GM23338 (cell line): ENCODE measurements around the gene PCSK6. TPM values are rescaled to one million over a fixed set of nuclear protein-coding genes. Genes with fewer than 3 reads are reported as not detected.

ENCODE experiments used
- ATAC-seq: fragments of 200-7000 bp; cut with Tn5 transposase; 3 replicates; pipeline ENCODE4 v1.9.1; 2020
- DNase-seq: peaks from one replicate; pipeline ENCODE4 v3.0.0-alpha.2; 2015; ENCODE audit warnings: low spot score
- H2AFZ ChIP-seq: fragments of 200-600 bp; sonication (generic); 2 replicates; pipeline ENCODE4 v1.8.0; 2016; ENCODE audit warnings: antibody characterized with exemption, mild to moderate bottlenecking, moderate library complexity
- H3F3A ChIP-seq: fragments of 200-600 bp; sonication (generic); replicated peaks from 2 replicates; pipeline ENCODE4 v1.8.0; 2017; ENCODE audit warnings: antibody characterized with exemption, mixed run types, low read depth
- H3K27ac ChIP-seq: fragments of 200-600 bp; sonication (generic); 2 replicates; pipeline ENCODE4 v1.6.1; 2016; ENCODE audit warnings: low read depth
- H3K27me3 ChIP-seq: fragments of 200-600 bp; sonication (generic); 2 replicates; pipeline ENCODE4 v1.8.0; 2016; ENCODE audit warnings: mild to moderate bottlenecking, mixed run types, moderate library complexity; ENCODE audit not compliant: insufficient read depth
- H3K36me3 ChIP-seq: fragments of 200-600 bp; sonication (generic); 2 replicates; pipeline ENCODE4 v1.8.0; 2016; ENCODE audit warnings: mild to moderate bottlenecking; ENCODE audit not compliant: insufficient read depth
- H3K4me1 ChIP-seq: fragments of 200-600 bp; sonication (generic); 2 replicates; pipeline ENCODE4 v1.8.0; 2016; ENCODE audit warnings: mild to moderate bottlenecking, moderate library complexity; ENCODE audit not compliant: insufficient read depth
- H3K4me2 ChIP-seq: fragments of 200-600 bp; sonication (generic); 2 replicates; pipeline ENCODE4 v1.7.1; 2017; ENCODE audit warnings: mixed run types
- H3K4me3 ChIP-seq: fragments of 200-600 bp; sonication (generic); 2 replicates; pipeline ENCODE4 v1.6.1; 2016; ENCODE audit warnings: mixed run types
- H3K79me2 ChIP-seq: fragments of 200-600 bp; sonication (generic); replicated peaks from 2 replicates; pipeline ENCODE4 v1.8.0; 2017; ENCODE audit warnings: mild to moderate bottlenecking; ENCODE audit not compliant: insufficient read depth
- H3K9me2 ChIP-seq: fragments of 200-600 bp; sonication (generic); 2 replicates; pipeline ENCODE4 v1.8.0; 2017; ENCODE audit not compliant: insufficient read depth
- H4K20me1 ChIP-seq: fragments of 200-600 bp; sonication (generic); replicated peaks from 2 replicates; pipeline ENCODE4 v1.8.0; 2017; ENCODE audit warnings: mild to moderate bottlenecking; ENCODE audit not compliant: insufficient read depth
- H3K27ac Mint-ChIP-seq: 2 replicates; pipeline ENCODE4 v1.8.0; 2020; ENCODE audit warnings: inconsistent platforms, mild to moderate bottlenecking, moderate library complexity, mixed read lengths
- H3K27me3 Mint-ChIP-seq: 3 replicates; pipeline ENCODE4 v1.8.0; 2022; ENCODE audit warnings: low read depth, mild to moderate bottlenecking, moderate library complexity, mixed read lengths, inconsistent platforms; ENCODE audit not compliant: insufficient read depth, poor library complexity
- H3K36me3 Mint-ChIP-seq: 3 replicates; pipeline ENCODE4 v1.8.0; 2021; ENCODE audit warnings: low read depth, mild to moderate bottlenecking, inconsistent platforms, moderate library complexity, mixed read lengths
- H3K4me1 Mint-ChIP-seq: 3 replicates; pipeline ENCODE4 v1.8.0; 2020; ENCODE audit warnings: mild to moderate bottlenecking, inconsistent platforms, mixed read lengths
- H3K4me3 Mint-ChIP-seq: 3 replicates; pipeline ENCODE4 v1.8.0; 2021; ENCODE audit warnings: moderate library complexity, mild to moderate bottlenecking, inconsistent platforms, mixed read lengths
- H3K9me3 Mint-ChIP-seq: 3 replicates; pipeline ENCODE4 v1.8.0; 2020; ENCODE audit warnings: moderate library complexity, mild to moderate bottlenecking, inconsistent platforms, mixed read lengths
- CREB1 ChIP-seq: fragments of 250-450 bp; sonication (Bioruptor Pico); IDR thresholded peaks from 2 replicates; pipeline ENCODE4 v1.5.0; 2020; ENCODE audit warnings: low read depth, mild to moderate bottlenecking, moderate library complexity
- CTCF ChIP-seq, 2 experiments: fragments of 200-600 bp in 1 of 2; sonication (generic) in 1 of 2; conservative IDR thresholded peaks; 2 replicates each; pipeline versions ENCODE4 v1.5.1 to v1.6.1; 2016 to 2017; ENCODE audit warnings: antibody characterized with exemption in 2 of 2, low read depth in 2 of 2, mild to moderate bottlenecking in 2 of 2, moderate library complexity in 1 of 2
- ETS1 ChIP-seq: IDR thresholded peaks from 2 replicates; pipeline ENCODE4 v1.6.1; 2016; ENCODE audit warnings: antibody characterized with exemption
- EZH2 ChIP-seq: fragments of 200-600 bp; sonication (generic); IDR thresholded peaks from one replicate; pipeline ENCODE4 v1.8.0; 2017; ENCODE audit warnings: antibody characterized with exemption, mild to moderate bottlenecking, low read depth; ENCODE audit not compliant: unreplicated experiment
- EZH2phosphoT487 ChIP-seq: fragments of 200-600 bp; sonication (generic); IDR thresholded peaks from one replicate; pipeline ENCODE4 v1.8.1; 2018; ENCODE audit warnings: antibody characterized with exemption; ENCODE audit not compliant: unreplicated experiment
- JUNB ChIP-seq: IDR thresholded peaks from one replicate; pipeline ENCODE4 v1.6.1; 2016; ENCODE audit warnings: antibody characterized with exemption; ENCODE audit not compliant: unreplicated experiment
- NANOG ChIP-seq: IDR thresholded peaks from 2 replicates; pipeline ENCODE4 v1.6.1; 2016; ENCODE audit warnings: antibody characterized with exemption, borderline replicate concordance
- POLR2AphosphoS5 ChIP-seq: IDR thresholded peaks from 2 replicates; pipeline ENCODE4 v1.6.1; 2016; ENCODE audit warnings: antibody characterized with exemption, low read depth
- REST ChIP-seq: IDR thresholded peaks from one replicate; pipeline ENCODE4 v1.6.1; 2018; ENCODE audit warnings: antibody characterized with exemption; ENCODE audit not compliant: unreplicated experiment
- STAT1 ChIP-seq: IDR thresholded peaks from one replicate; pipeline ENCODE4 v1.6.1; 2016; ENCODE audit warnings: antibody characterized with exemption; ENCODE audit not compliant: unreplicated experiment
- ZNF114 ChIP-seq: fragments of 250-450 bp; sonication (Bioruptor Pico); IDR thresholded peaks from 2 replicates; pipeline ENCODE4 v1.5.0; 2020; ENCODE audit warnings: mild to moderate bottlenecking, moderate library complexity
- ZNF331 ChIP-seq: fragments of 250-450 bp; sonication (Bioruptor Pico); IDR thresholded peaks from 2 replicates; pipeline ENCODE4 v1.5.0; 2020; ENCODE audit warnings: low read depth, mild to moderate bottlenecking, moderate library complexity
- ZNF462 ChIP-seq: fragments of 250-450 bp; sonication (Bioruptor Pico); IDR thresholded peaks from 2 replicates; pipeline ENCODE4 v1.5.0; 2020; ENCODE audit warnings: mild to moderate bottlenecking, moderate library complexity
- polyA plus RNA-seq: library from polyadenylated mRNA; unstranded; fragments of >200 nt; fragmentation: Nextera tagmentation; extraction: Ambion mirVana; gene quantifications from 2 replicates; pipeline ENCODE4 v1.2.1, GENCODE V29; 2016
- total RNA-seq: library from RNA; depleted of rRNA; stranded (reverse); fragments of >200 nt; shearing (Covaris generic); gene quantifications from 2 replicates; pipeline ENCODE4 v1.2.3, GENCODE V29; 2014

The PCSK6 gene
- total and polyA plus RNA-seq, 2 experiments from 2014 or later, result 1.7 to 6.7 TPM

- Histone ChIP-seq H3K36me3 (no peaks in the 10 kb centered on the region), H3K4me2 (no peak overlapping the region), H4K20me1 (no peaks in the 10 kb centered on the region), H3K4me3 (no peak overlapping the region), H3K27ac (no peak overlapping the region), H3K4me1 (no peaks in the 10 kb centered on the region), H3F3A (no peaks in the 10 kb centered on the region), H3K9me2 (no peaks in the 10 kb centered on the region), H3K27me3 (no peaks in the 10 kb centered on the region), H3K79me2 (no peaks in the 10 kb centered on the region), H2AFZ (no peak overlapping the region)
- ATAC-seq (no peak), DNase-seq (no peak)
- Mint-ChIP-seq H3K4me1 (peaks cover 5% of the 10 kb centered on the region; the same call in 1 of the 3 replicates), H3K27me3 (peaks cover 4% of the 10 kb centered on the region), H3K9me3 (peaks cover 3% of the 10 kb centered on the region; the same call in 1 of the 3 replicates), H3K27ac (no peak overlapping the region), H3K4me3 (no peak overlapping the region), H3K36me3 (no peaks in the 10 kb centered on the region)
- no peak for TF ChIP-seq STAT1
- TF ChIP-seq NANOG, result no peak
- TF ChIP-seq ZNF114 (CRISPR knock-in tag), result no peak
- TF ChIP-seq EZH2phosphoT487, result no peak
- no peak for TF ChIP-seq CTCF (conservative IDR thresholded peaks at IDR 0.05; ENCODE audit: low read depth in 2 of 2)
- no peak for TF ChIP-seq POLR2AphosphoS5
- TF ChIP-seq REST, result no peak
- TF ChIP-seq JUNB, result no peak
- TF ChIP-seq ETS1, result no peak
- TF ChIP-seq ZNF331, result no peak
- TF ChIP-seq EZH2, result no peak
- no peak for TF ChIP-seq CREB1
- no peak for TF ChIP-seq ZNF462 (CRISPR knock-in tag)
Measured at GRCh38 chr15:101521591-101521990, 32.1 kb upstream of the PCSK6 start.
